SK-N-MC (cell line): Measurements from ENCODE around the gene NPTX1.

Experiments
- EZH2 ChIP-seq: fragments of 200-600 bp; sonication (generic); IDR thresholded peaks from one replicate; pipeline ENCODE4 v1.6.1; 2017; ENCODE audit warnings: antibody characterized with exemption
- FOXP2 ChIP-seq: optimal IDR thresholded peaks from 2 replicates; pipeline ENCODE3; 2011; ENCODE audit warnings: mild to moderate bottlenecking, moderate library complexity; ENCODE audit not compliant: insufficient read depth; ENCODE audit errors: extremely low read length, control extremely low read depth
- POLR2AphosphoS5 ChIP-seq: IDR thresholded peaks from 2 replicates; pipeline ENCODE4 v1.6.1; 2012; ENCODE audit warnings: mild to moderate bottlenecking, low read depth, low read length, borderline replicate concordance

- peak; percentile 90 for TF ChIP-seq EZH2
- TF ChIP-seq POLR2AphosphoS5 = no peak
- no peak for TF ChIP-seq FOXP2
Measured at GRCh38 chr17:80477647-80478478, 1.5 kb upstream of the NPTX1 start.
